K562 (cell line): ENCODE measurements around the gene TMOD3. TPM values are rescaled to one million over a fixed set of nuclear protein-coding genes. Genes with fewer than 3 reads are reported as not detected.

Experiments used
- ATAC-seq: fragments of 200-7000 bp; cut with Tn5 transposase; 3 replicates; pipeline ENCODE4 v1.9.1; 2020; ENCODE audit warnings: moderate library complexity
- BruUV-seq: library from RNA; stranded (reverse); fragments of 400-500 nt; replicated peaks from 2 replicates; lab custom pipeline; 2021; lab: Mats Ljungman, UMichigan
- CTCF ChIA-PET: fragments of 300-600 bp; formaldehyde crosslinking; extraction: SDS; loops from one replicate; lab custom pipeline; 2021; ENCODE audit warnings: low intra/inter-chr PET ratio; lab: Yijun Ruan, JAX
- POLR2A ChIA-PET: fragments of 300-600, 350-650 bp; sonication (Branson Sonifier 250); formaldehyde crosslinking; extraction: SDS; loops from one replicate; lab custom pipeline; 2021; ENCODE audit warnings: antibody characterized with exemption, inconsistent platforms; lab: Yijun Ruan, JAX
- DNase-seq, 4 experiments: peaks; one replicate each; pipeline versions ENCODE4 v3.0.0 to v3.0.0-alpha.2; 2011 to 2018; ENCODE audit warnings: low spot score in 3 of 4, mixed read lengths in 3 of 4; ENCODE audit errors: extremely low read depth in 1 of 4
- FAIRE-seq: peaks from 2 replicates; lab custom pipeline; 2011; peaks lifted over from hg19 to GRCh38; lab: Jason Lieb, UNC
- H2AFZ ChIP-seq: 2 replicates; pipeline ENCODE4 v1.6.0; 2011; ENCODE audit warnings: low read depth, low read length, control low read depth, inconsistent platforms
- H3K27ac ChIP-seq: fragments of 200-600 bp; 3 replicates; pipeline ENCODE4 v1.8.0; 2011; ENCODE audit warnings: low read depth, mild to moderate bottlenecking, control low read depth, inconsistent platforms, low read length, moderate library complexity, mixed read lengths; ENCODE audit errors: extremely low read depth
- H3K27me3 ChIP-seq, 2 experiments: fragments of 300-600 bp in 1 of 2; 2 replicates in 1 of 2; 3 replicates in 1 of 2; pipeline versions ENCODE4 v1.6.0 to v1.8.0; 2011; ENCODE audit warnings: inconsistent platforms in 2 of 2, low read length in 2 of 2, mild to moderate bottlenecking in 1 of 2, mixed read lengths in 1 of 2, moderate library complexity in 1 of 2; ENCODE audit not compliant: control insufficient read depth in 2 of 2, insufficient read depth in 2 of 2
- H3K36me3 ChIP-seq: fragments of 300-600 bp; 3 replicates; pipeline ENCODE4 v1.8.0; 2011; ENCODE audit warnings: mild to moderate bottlenecking, low read length, inconsistent platforms; ENCODE audit not compliant: control insufficient read depth, insufficient read depth
- H3K4me1 ChIP-seq, 2 experiments: fragments of 200-600 bp in 1 of 2; replicated peaks in 1 of 2; 2 replicates in 1 of 2; 3 replicates in 1 of 2; pipeline versions ENCODE4 v1.5.1 to v1.8.0; 2011; ENCODE audit warnings: inconsistent platforms in 2 of 2, low read length in 2 of 2, mild to moderate bottlenecking in 1 of 2, mixed read lengths in 1 of 2, moderate library complexity in 1 of 2; ENCODE audit not compliant: control insufficient read depth in 2 of 2, insufficient read depth in 2 of 2
- H3K4me2 ChIP-seq: 2 replicates; pipeline ENCODE4 v1.6.1; 2011; ENCODE audit warnings: low read length, control low read depth, inconsistent platforms, mixed read lengths; ENCODE audit not compliant: insufficient read depth
- H3K4me3 ChIP-seq: fragments of 200-600 bp; sonication (generic), shearing (Covaris generic); 2 replicates; pipeline ENCODE4 v1.5.1; 2016; ENCODE audit warnings: control low read depth, inconsistent platforms
- H3K79me2 ChIP-seq: fragments of 200-600 bp; 3 replicates; pipeline ENCODE4 v1.8.0; 2011; ENCODE audit warnings: low read length, inconsistent platforms; ENCODE audit not compliant: control insufficient read depth, insufficient read depth
- H3K9ac ChIP-seq, 2 experiments: 2 replicates each; pipeline versions ENCODE4 v1.6.0 to v1.6.1; 2011; ENCODE audit warnings: low read depth in 2 of 2, low read length in 2 of 2, control low read depth in 1 of 2, inconsistent platforms in 1 of 2, mild to moderate bottlenecking in 1 of 2, mixed read lengths in 1 of 2; ENCODE audit not compliant: insufficient read depth in 1 of 2
- H3K9me1 ChIP-seq: one replicate; pipeline ENCODE4 v1.6.0; 2011; ENCODE audit warnings: inconsistent platforms, mild to moderate bottlenecking, low read length, moderate library complexity; ENCODE audit not compliant: control insufficient read depth, insufficient read depth
- H3K9me3 ChIP-seq: replicated peaks from 2 replicates; pipeline ENCODE4 v1.5.1; 2011; ENCODE audit warnings: low read depth, low read length, inconsistent platforms; ENCODE audit not compliant: control insufficient read depth, insufficient read depth
- H4K20me1 ChIP-seq: replicated peaks from 2 replicates; pipeline ENCODE4 v1.6.1; 2011; ENCODE audit warnings: low read length, inconsistent platforms, mixed read lengths; ENCODE audit not compliant: control insufficient read depth, insufficient read depth
- CHAMP1 ChIP-seq: fragments of 450-650 bp; IDR thresholded peaks from 2 replicates; pipeline ENCODE4 v1.6.1; 2016; ENCODE audit warnings: mild to moderate bottlenecking
- HNRNPK ChIP-seq: fragments of 200-400 bp; formaldehyde crosslinking; IDR thresholded peaks from one replicate; pipeline ENCODE4 v1.6.1; 2018; ENCODE audit warnings: mild to moderate bottlenecking, low read depth, low read length; ENCODE audit not compliant: poor library complexity, severe bottlenecking
- KLF13 ChIP-seq: fragments of 450-650 bp; IDR thresholded peaks from 2 replicates; pipeline ENCODE4 v1.6.1; 2016; ENCODE audit warnings: missing genetic modification characterization, low read depth, mild to moderate bottlenecking, missing compliant biosample characterization, moderate library complexity, borderline replicate concordance
- NCOA2 ChIP-seq, 2 experiments: fragments of 450-650 bp; IDR thresholded peaks; 2 replicates each; pipeline ENCODE4 v1.6.1; 2018; ENCODE audit warnings: mild to moderate bottlenecking in 2 of 2, moderate library complexity in 1 of 2; ENCODE audit not compliant: partially characterized antibody in 2 of 2
- NCOA6 ChIP-seq: fragments of 450-650 bp; IDR thresholded peaks from 2 replicates; pipeline ENCODE4 v1.6.1; 2017; ENCODE audit warnings: mild to moderate bottlenecking
- NR2C1 ChIP-seq, 2 experiments: fragments of 450-650 bp; IDR thresholded peaks; 2 replicates each; pipeline ENCODE4 v1.6.1; 2017; ENCODE audit warnings: mild to moderate bottlenecking in 2 of 2, antibody characterized with exemption in 1 of 2, inconsistent platforms in 1 of 2, missing compliant biosample characterization in 1 of 2, missing genetic modification characterization in 1 of 2
- PHF21A ChIP-seq: fragments of 450-650 bp; IDR thresholded peaks from 2 replicates; pipeline ENCODE4 v1.6.1; 2017; ENCODE audit warnings: low read depth, borderline replicate concordance
- RNF219 ChIP-seq: fragments of 250-450 bp; sonication (Bioruptor Pico); IDR thresholded peaks from 2 replicates; pipeline ENCODE4 v1.5.0; 2022; ENCODE audit warnings: mild to moderate bottlenecking
- SRSF9 ChIP-seq: fragments of 200-400 bp; formaldehyde crosslinking; IDR thresholded peaks from 2 replicates; pipeline ENCODE4 v1.6.1; 2017; ENCODE audit warnings: low read depth, low read length, borderline replicate concordance
- XRCC3 ChIP-seq: fragments of 450-650 bp; IDR thresholded peaks from 2 replicates; pipeline ENCODE4 v1.6.1; 2017; ENCODE audit warnings: mild to moderate bottlenecking, moderate library complexity
- ZC3H8 ChIP-seq: fragments of 450-650 bp; IDR thresholded peaks from 2 replicates; pipeline ENCODE4 v1.6.1; 2017
- ZNF551 ChIP-seq: fragments of 250-450 bp; sonication (Bioruptor Pico); IDR thresholded peaks from 2 replicates; pipeline ENCODE4 v1.5.0; 2021; ENCODE audit warnings: mild to moderate bottlenecking, moderate library complexity
- ZNF699 ChIP-seq: fragments of 250-450 bp; sonication (Bioruptor Pico); IDR thresholded peaks from 2 replicates; pipeline ENCODE4 v1.8.0; 2021; ENCODE audit warnings: mild to moderate bottlenecking, moderate library complexity; ENCODE audit not compliant: insufficient replicate concordance
- ZNF76 ChIP-seq: fragments of 250-450 bp; sonication (Bioruptor Pico); IDR thresholded peaks from 2 replicates; pipeline ENCODE4 v1.4.0; 2020; ENCODE audit warnings: mild to moderate bottlenecking, moderate library complexity, borderline replicate concordance
- WGBS: fragments of 100-300 bp; shearing (Covaris generic); methylation state at CpG from one replicate; pipeline ENCODE4 v1.1.6; 2016; ENCODE audit warnings: low coverage, mixed read lengths; ENCODE audit not compliant: insufficient coverage; ENCODE audit errors: missing lambda C conversion rate; 5-methylcytosine and 5-hydroxymethylcytosine counted together
- in situ Hi-C: fragments of 300-500 bp; cut with MboI; formaldehyde crosslinking; loops from 4 replicates; pipeline ENCODE4 v1.15.0; 2018; ENCODE audit warnings: inconsistent platforms, mixed read lengths
- intact Hi-C: fragments of 100-400 bp; cut with micrococcal nuclease; formaldehyde crosslinking; loops from 2 replicates; pipeline ENCODE4 v1.14.2; 2022
- polyA plus RNA-seq, 8 experiments: library from polyadenylated mRNA; depleted of rRNA in 4 of 8; stranded (reverse) in 5 of 8; unstranded in 3 of 8; fragments of >200 nt; fragmentation: Nextera tagmentation in 2 of 8; fragmentation: Illumina TruSeq in 1 of 8; extraction: Ambion mirVana in 2 of 8; extraction: Trizol in 1 of 8; gene quantifications; 2 replicates each; pipeline versions ENCODE4 v1.2.1 to v1.2.3, GENCODE V29; 2011 to 2014; ENCODE audit warnings: inconsistent platforms in 1 of 8, missing spikeins in 1 of 8
- total RNA-seq, 7 experiments: library from RNA; depleted of rRNA in 6 of 7; stranded (reverse); fragments of >200 nt in 6 of 7; fragmentation: Illumina TruSeq in 2 of 7; extraction: Trizol in 2 of 7; gene quantifications; 2 replicates each; pipeline versions ENCODE4 v1.2.1 to v1.2.3, GENCODE V29; 2011 to 2021; ENCODE audit warnings: low replicate concordance in 1 of 7
- TF ChIP-seq, protein P1 (sequence below), 2 experiments: IDR thresholded peaks; 2 replicates each; pipeline ENCODE4 v1.6.1; 2011; ENCODE audit warnings: borderline replicate concordance in 1 of 2, control low read depth in 1 of 2, low read depth in 1 of 2, low read length in 1 of 2, mild to moderate bottlenecking in 1 of 2, mixed read lengths in 1 of 2, moderate library complexity in 1 of 2; ENCODE audit not compliant: insufficient read depth in 1 of 2, insufficient read length in 1 of 2, poor library complexity in 1 of 2, severe bottlenecking in 1 of 2; ENCODE audit errors: extremely low read depth in 1 of 2

Gene TMOD3
- total and polyA plus RNA-seq, 9 of the 15 experiments (the other 6 are each of a cell fraction or from before 2014, with no cell fraction given) = 6.8 to 45.0 (median 30.9) TPM

GRCh38 chr15:51866161-51866560 lies 36.7 kb downstream of the TMOD3 start:
- no peak for ATAC-seq
- POLR2A ChIA-PET = interaction anchor here (1.2 kb wide), 1 partner anchor 11 kb away, joined by 3 read pairs; no protein-coding TSS in a partner anchor
- WGBS = 84% methylated on average over 3 of the region's 4 CpGs
- TF ChIP-seq KLF13 (tag) = no peak
- no peak for TF ChIP-seq NR2C1 (IDR thresholded peaks at IDR 0.05)
- TF ChIP-seq NR2C1 (tag; IDR thresholded peaks at IDR 0.05) = no peak
- no peak for TF ChIP-seq ZNF699 (CRISPR knock-in tag)
- TF ChIP-seq PHF21A = no peak
- TF ChIP-seq ZNF76 (CRISPR knock-in tag) = no peak
- TF ChIP-seq CHAMP1 = no peak
- no peak for TF ChIP-seq XRCC3
- no peak for TF ChIP-seq ZNF551 (CRISPR knock-in tag)
- no peak for TF ChIP-seq RNF219
- TF ChIP-seq HNRNPK = no peak
- TF ChIP-seq, protein P1, sequence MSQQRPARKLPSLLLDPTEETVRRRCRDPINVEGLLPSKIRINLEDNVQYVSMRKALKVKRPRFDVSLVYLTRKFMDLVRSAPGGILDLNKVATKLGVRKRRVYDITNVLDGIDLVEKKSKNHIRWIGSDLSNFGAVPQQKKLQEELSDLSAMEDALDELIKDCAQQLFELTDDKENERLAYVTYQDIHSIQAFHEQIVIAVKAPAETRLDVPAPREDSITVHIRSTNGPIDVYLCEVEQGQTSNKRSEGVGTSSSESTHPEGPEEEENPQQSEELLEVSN (IDR thresholded peaks at IDR 0.05; ENCODE audit: borderline replicate concordance in 1 of 2, extremely low read depth in 1 of 2, insufficient read depth in 1 of 2, insufficient read length in 1 of 2, low read depth in 1 of 2, low read length in 1 of 2, poor library complexity in 1 of 2, severe bottlenecking in 1 of 2) = no peak
- no peak for TF ChIP-seq NCOA6
- TF ChIP-seq NCOA2 (IDR thresholded peaks at IDR 0.05; ENCODE audit: partially characterized antibody in 2 of 2) = no peak
- TF ChIP-seq ZC3H8 = no peak
- no peak for TF ChIP-seq SRSF9

More at GRCh38 chr15:51866161-51866560, 36.7 kb downstream of the TMOD3 start:
- Histone ChIP-seq H3K4me3 (no peak overlapping the region), H3K4me2 (no peak overlapping the region), H3K27ac (no peak overlapping the region), H4K20me1 (no peaks in the 10 kb centered on the region), H3K9ac (no peak overlapping the region), H3K27me3 (no peaks in the 10 kb centered on the region), H3K79me2 (peaks cover under 1% of the 10 kb centered on the region; the same call in 1 of the 3 replicates), H2AFZ (no peak overlapping the region), H3K9me1 (no peaks in the 10 kb centered on the region), H3K9me3 (no peaks in the 10 kb centered on the region; the same call in 1 of the 2 replicates), H3K36me3 (peaks cover 64% of the 10 kb centered on the region; the same call in 2 of the 3 replicates), H3K4me1 (no peaks in the 10 kb centered on the region; a peak in 2 of 5 replicates)
- no TSS peak for BruUV-seq
- intact Hi-C loops (no loop called here), in situ Hi-C loops (no loop called here)
- no peak for DNase-seq
- no peak for FAIRE-seq
- CTCF ChIA-PET = no interaction called here
